ENCODE measurements around the gene IGSF9. TPM values are rescaled to one million over a fixed set of nuclear protein-coding genes. Genes with fewer than 3 reads are reported as not detected.
A peak's percentile ranks its signal among the peaks of the same experiment; 100 is the strongest.
"Not testable (repeated sequence)": the region's sequence is repeated elsewhere in the genome, so short reads cannot be mapped to it uniquely, and the experiment has no call there.

The IGSF9 gene
- total RNA-seq, 1 experiment from 2014 or later, result 21.2 TPM

DNA sequence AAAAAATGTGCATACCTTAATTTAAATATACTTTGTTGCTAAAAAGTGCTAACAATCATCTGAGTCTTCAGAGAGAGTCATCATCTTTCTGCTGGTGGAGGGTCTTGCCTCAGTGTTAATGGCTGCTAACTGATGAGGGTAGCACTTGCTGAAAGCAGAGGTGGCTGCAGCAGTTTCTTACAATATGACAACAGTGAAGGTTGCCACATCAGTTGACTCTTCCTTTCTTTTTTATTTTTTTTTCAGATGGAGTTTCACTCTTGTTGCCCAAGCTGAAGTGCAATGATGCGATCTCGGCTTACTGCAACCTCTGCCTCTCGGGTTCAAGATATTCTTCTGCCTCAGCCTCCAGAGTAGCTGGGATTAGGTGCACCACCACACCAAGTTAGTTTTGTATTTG is 42.9 kb downstream of the IGSF9 start:
- Histone ChIP-seq H3K4me1 (peaks cover 69% of the 10 kb centered on the region), H3K4me3 (ENCODE audit: low read depth, low read length) (no peak overlapping the region), H3K9me3 (peaks cover 5% of the 10 kb centered on the region; the same call in 1 of the 2 replicates), H3K27me3 (replicated peaks; ENCODE audit: control insufficient read depth, insufficient read depth, low read length) (no peaks in the 10 kb centered on the region), H3K36me3 (ENCODE audit: control insufficient read depth, insufficient read depth, low read length) (no peaks in the 10 kb centered on the region)
- H3K27ac Mint-ChIP-seq (ENCODE audit: unreplicated experiment), result no peak overlapping the region
- H3K27me3 Mint-ChIP-seq (ENCODE audit: insufficient read depth, unreplicated experiment), result no peaks in the 10 kb centered on the region
- peaks cover 49% of the 10 kb centered on the region for H3K4me1 Mint-ChIP-seq (ENCODE audit: low read depth, unreplicated experiment)
- no TSS peak for BruUV-seq (replicated peaks)
- peaks cover 7% of the 10 kb centered on the region for H3K9me3 Mint-ChIP-seq (ENCODE audit: unreplicated experiment)
- H3K36me3 Mint-ChIP-seq (ENCODE audit: insufficient read depth, unreplicated experiment), result peaks cover 40% of the 10 kb centered on the region
- DNase-seq, result no peak
- CTCF ChIA-PET, result no interaction called here
- POLR2A ChIA-PET, result no interaction called here
- intact Hi-C loops (cut with micrococcal nuclease; ENCODE audit: unreplicated experiment), result no loop called here
- H3K4me3 Mint-ChIP-seq (ENCODE audit: unreplicated experiment), result no peak overlapping the region
- TF ChIP-seq, protein P1, sequence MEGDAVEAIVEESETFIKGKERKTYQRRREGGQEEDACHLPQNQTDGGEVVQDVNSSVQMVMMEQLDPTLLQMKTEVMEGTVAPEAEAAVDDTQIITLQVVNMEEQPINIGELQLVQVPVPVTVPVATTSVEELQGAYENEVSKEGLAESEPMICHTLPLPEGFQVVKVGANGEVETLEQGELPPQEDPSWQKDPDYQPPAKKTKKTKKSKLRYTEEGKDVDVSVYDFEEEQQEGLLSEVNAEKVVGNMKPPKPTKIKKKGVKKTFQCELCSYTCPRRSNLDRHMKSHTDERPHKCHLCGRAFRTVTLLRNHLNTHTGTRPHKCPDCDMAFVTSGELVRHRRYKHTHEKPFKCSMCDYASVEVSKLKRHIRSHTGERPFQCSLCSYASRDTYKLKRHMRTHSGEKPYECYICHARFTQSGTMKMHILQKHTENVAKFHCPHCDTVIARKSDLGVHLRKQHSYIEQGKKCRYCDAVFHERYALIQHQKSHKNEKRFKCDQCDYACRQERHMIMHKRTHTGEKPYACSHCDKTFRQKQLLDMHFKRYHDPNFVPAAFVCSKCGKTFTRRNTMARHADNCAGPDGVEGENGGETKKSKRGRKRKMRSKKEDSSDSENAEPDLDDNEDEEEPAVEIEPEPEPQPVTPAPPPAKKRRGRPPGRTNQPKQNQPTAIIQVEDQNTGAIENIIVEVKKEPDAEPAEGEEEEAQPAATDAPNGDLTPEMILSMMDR (IDR thresholded peaks at IDR 0.05; ENCODE audit: insufficient read depth in 1 of 2, low read depth in 1 of 2, low read length in 1 of 2, severe bottlenecking in 1 of 2, unreplicated experiment in 1 of 2), result no peak

GRCh38 chr1:159900755-159901360 is 44.6 kb downstream of the IGSF9 start:
- peaks cover 46% of the 10 kb centered on the region for H3K4me1 Mint-ChIP-seq (ENCODE audit: low read depth, unreplicated experiment)
- H3K9me3 ChIP-seq, result peaks cover 5% of the 10 kb centered on the region; the same call in 1 of the 2 replicates
- no peaks in the 10 kb centered on the region for H3K36me3 ChIP-seq (ENCODE audit: control insufficient read depth, insufficient read depth, low read length)
- H3K27me3 Mint-ChIP-seq (ENCODE audit: insufficient read depth, unreplicated experiment), result no peaks in the 10 kb centered on the region
- ChIA-PET POLR2A (no interaction called here), CTCF (interaction anchor here (1.0 to 1.5 kb wide), 2 partner anchors 8 to 45 kb away, joined by 3 to 5 read pairs; partner anchors contain the start of gene IGSF9)
- peaks cover 61% of the 10 kb centered on the region for H3K4me1 ChIP-seq
- TF ChIP-seq, protein P1 (IDR thresholded peaks at IDR 0.05; ENCODE audit: insufficient read depth in 1 of 2, low read depth in 1 of 2, low read length in 1 of 2, severe bottlenecking in 1 of 2, unreplicated experiment in 1 of 2), result no peak
- peaks cover 7% of the 10 kb centered on the region for H3K9me3 Mint-ChIP-seq (ENCODE audit: unreplicated experiment)
- H3K4me3 ChIP-seq (ENCODE audit: low read depth, low read length), result no peak overlapping the region
- no peak for DNase-seq
- peaks cover 26% of the 10 kb centered on the region for H3K36me3 Mint-ChIP-seq (ENCODE audit: insufficient read depth, unreplicated experiment)
- H3K27me3 ChIP-seq (replicated peaks; ENCODE audit: control insufficient read depth, insufficient read depth, low read length), result no peaks in the 10 kb centered on the region
- H3K27ac Mint-ChIP-seq (ENCODE audit: unreplicated experiment), result peak overlapping the region; percentile 98
- BruUV-seq (replicated peaks), result no TSS peak
- H3K4me3 Mint-ChIP-seq (ENCODE audit: unreplicated experiment), result peak overlapping the region; percentile 64
- intact Hi-C loops (cut with micrococcal nuclease; ENCODE audit: unreplicated experiment), result loop anchor here (1.0 to 2.0 kb wide), 2 partner anchors 8 to 24 kb away; partner anchors contain the start of gene TAGLN2

GRCh38 chr1:159900086-159900680 is 45.2 kb downstream of the IGSF9 start, which contains the start of gene CFAP45:
Gene CFAP45 (minus strand): TSS chr1:159900165. CDS start chr1:159900098, 67 bp downstream.
- peaks cover 5% of the 10 kb centered on the region; the same call in 1 of the 2 replicates for H3K9me3 ChIP-seq
- H3K27me3 ChIP-seq (replicated peaks; ENCODE audit: control insufficient read depth, insufficient read depth, low read length), result no peaks in the 10 kb centered on the region
- no peak within 1 kb of the TSS for H3K4me3 ChIP-seq (ENCODE audit: low read depth, low read length)
- ChIA-PET CTCF (interaction anchor here (1.0 to 1.5 kb wide), 2 partner anchors 7 to 45 kb away, joined by 3 to 5 read pairs; partner anchors contain the start of gene IGSF9), POLR2A (no interaction called here)
- peak within 1 kb of the TSS; percentile 64 for H3K4me3 Mint-ChIP-seq (ENCODE audit: unreplicated experiment)
- H3K27me3 Mint-ChIP-seq (ENCODE audit: insufficient read depth, unreplicated experiment), result no peaks in the 10 kb centered on the region
- peaks cover 26% of the 10 kb centered on the region for H3K36me3 Mint-ChIP-seq (ENCODE audit: insufficient read depth, unreplicated experiment)
- H3K36me3 ChIP-seq (ENCODE audit: control insufficient read depth, insufficient read depth, low read length), result no peaks in the 10 kb centered on the region
- DNase-seq, result peak; percentile 70 to 77
- TF ChIP-seq, protein P1 (IDR thresholded peaks at IDR 0.05; ENCODE audit: insufficient read depth in 1 of 2, low read depth in 1 of 2, low read length in 1 of 2, severe bottlenecking in 1 of 2, unreplicated experiment in 1 of 2), result no peak
- intact Hi-C loops (cut with micrococcal nuclease; ENCODE audit: unreplicated experiment), result loop anchor here (1.0 to 2.0 kb wide), 2 partner anchors 9 to 25 kb away; partner anchors contain the start of gene TAGLN2
- BruUV-seq (replicated peaks), result no TSS peak
- peak within 1 kb of the TSS; percentile 98 for H3K27ac Mint-ChIP-seq (ENCODE audit: unreplicated experiment)
- peaks cover 47% of the 10 kb centered on the region for H3K4me1 Mint-ChIP-seq (ENCODE audit: low read depth, unreplicated experiment)
- peaks cover 7% of the 10 kb centered on the region for H3K9me3 Mint-ChIP-seq (ENCODE audit: unreplicated experiment)
- peaks cover 54% of the 10 kb centered on the region for H3K4me1 ChIP-seq

- POLR2A ChIA-PET; BruUV-seq (replicated peaks); H3K36me3 ChIP-seq (ENCODE audit: control insufficient read depth, insufficient read depth, low read length); H3K4me3 ChIP-seq (ENCODE audit: low read depth, low read length); H3K27me3 ChIP-seq (replicated peaks; ENCODE audit: control insufficient read depth, insufficient read depth, low read length); DNase-seq; H3K9me3 ChIP-seq; H3K9me3 Mint-ChIP-seq (ENCODE audit: unreplicated experiment); H3K27me3 Mint-ChIP-seq (ENCODE audit: insufficient read depth, unreplicated experiment): not testable (repeated sequence)
- peaks cover 53% of the 10 kb centered on the region for H3K4me1 ChIP-seq
- intact Hi-C loops (cut with micrococcal nuclease; ENCODE audit: unreplicated experiment), result loop anchor here (1.0 to 2.0 kb wide), 2 partner anchors 10 to 25 kb away; partner anchors contain the start of gene TAGLN2
- H3K36me3 Mint-ChIP-seq (ENCODE audit: insufficient read depth, unreplicated experiment), result peaks cover 26% of the 10 kb centered on the region
- CTCF ChIA-PET, result interaction anchor here (1.5 kb wide), 1 partner anchor 46 kb away, joined by 5 read pairs; the partner anchor contains the start of gene IGSF9
- peak overlapping the region; percentile 98 for H3K27ac Mint-ChIP-seq (ENCODE audit: unreplicated experiment)
- peak overlapping the region; percentile 64 for H3K4me3 Mint-ChIP-seq (ENCODE audit: unreplicated experiment)
- peaks cover 47% of the 10 kb centered on the region for H3K4me1 Mint-ChIP-seq (ENCODE audit: low read depth, unreplicated experiment)
These were observed 45.8 kb downstream of the IGSF9 start for GRCh38 chr1:159899634-159900033.

All from Caco-2 (cell line).